GM18519 (cell line): ENCODE data around the gene MAN1B1.
"Not testable (repeated sequence)": the region's sequence is repeated elsewhere in the genome, so short reads cannot be mapped to it uniquely, and the experiment has no call there.

ENCODE experiments used
- ATAC-seq: cut with Tn5 transposase; IDR thresholded peaks from one replicate; pipeline ENCODE4 v1.9.1; 2021; ENCODE audit warnings: mild to moderate bottlenecking, moderate library complexity; ENCODE audit not compliant: unreplicated experiment, low FRiP score

MAN1B1 gene

DNA sequence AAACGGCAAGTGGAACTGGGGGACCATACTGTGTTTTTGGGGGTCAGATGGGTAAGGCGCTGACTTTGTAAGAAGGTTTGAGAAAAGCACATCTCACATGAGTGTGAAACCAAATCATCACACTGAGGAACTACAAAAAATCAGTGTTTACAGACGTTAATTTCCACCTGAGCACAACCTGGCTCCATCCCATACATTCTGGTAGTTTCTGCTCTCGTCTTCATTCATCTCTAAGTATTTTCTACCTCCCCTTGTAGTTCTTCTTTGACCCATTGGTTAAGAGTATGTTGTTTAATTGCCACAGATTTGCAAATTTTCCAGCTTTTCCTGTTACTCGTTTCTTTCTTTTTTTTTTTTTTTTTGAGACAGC lies 36.7 kb downstream of the MAN1B1 start:
- peak; percentile 41 for ATAC-seq

DNA sequence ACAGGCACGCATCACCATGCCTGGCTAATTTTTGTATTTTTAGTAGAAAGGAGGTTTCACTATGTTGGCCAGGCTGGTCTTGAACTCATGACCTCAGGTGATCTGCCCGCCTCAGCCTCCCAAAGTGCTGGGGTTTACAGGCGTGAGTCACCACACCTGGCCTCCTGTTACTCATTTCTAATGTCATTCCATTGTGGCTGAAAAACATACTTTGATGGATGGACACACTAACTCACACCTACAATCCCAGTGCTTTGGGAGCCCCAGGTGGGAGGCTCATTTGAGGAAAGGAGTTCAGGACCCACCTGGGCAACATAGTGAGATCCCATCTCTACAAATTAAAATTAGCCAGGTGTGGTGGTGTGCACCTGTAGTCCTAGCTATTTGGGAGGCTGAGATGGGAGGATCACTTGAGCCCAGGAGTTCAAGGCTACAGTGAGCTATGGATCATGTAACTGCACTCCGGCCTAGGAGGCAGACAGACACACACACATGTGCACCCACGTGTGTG lies 37.2 kb downstream of the MAN1B1 start:
- ATAC-seq, result not testable (repeated sequence)

DNA sequence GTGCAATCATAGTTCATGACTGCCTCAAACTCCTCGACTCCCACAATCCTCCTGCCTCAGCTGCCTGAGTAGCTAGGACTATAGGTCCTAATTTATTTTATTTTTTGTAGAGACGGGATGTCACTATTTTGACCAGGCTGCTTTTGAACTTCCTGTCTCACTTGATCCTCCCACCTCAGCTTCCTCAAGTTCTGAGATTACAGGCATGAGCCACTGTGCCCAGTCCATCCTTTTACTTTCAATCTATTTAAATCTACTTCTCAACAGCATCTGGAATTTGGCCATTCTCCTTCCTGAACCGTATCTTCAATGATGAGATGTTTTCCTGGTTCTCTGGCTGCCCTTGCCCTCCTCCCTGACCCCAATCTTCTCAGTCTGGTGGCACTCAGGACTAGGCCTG lies 40.0 kb downstream of the MAN1B1 start:
- ATAC-seq, result no peak

GRCh38 chr9:137127301-137128157 lies 40.7 kb downstream of the MAN1B1 start:
- no peak for ATAC-seq

- ATAC-seq, result no peak
These were observed 41.5 kb downstream of the MAN1B1 start for GRCh38 chr9:137128158-137128861.

GRCh38 chr9:137128862-137129455 lies 42.2 kb downstream of the MAN1B1 start:
- ATAC-seq, result peak; percentile 7

- ATAC-seq, result peak; percentile 70
These were observed 42.8 kb downstream of the MAN1B1 start for GRCh38 chr9:137129456-137130175.

DNA sequence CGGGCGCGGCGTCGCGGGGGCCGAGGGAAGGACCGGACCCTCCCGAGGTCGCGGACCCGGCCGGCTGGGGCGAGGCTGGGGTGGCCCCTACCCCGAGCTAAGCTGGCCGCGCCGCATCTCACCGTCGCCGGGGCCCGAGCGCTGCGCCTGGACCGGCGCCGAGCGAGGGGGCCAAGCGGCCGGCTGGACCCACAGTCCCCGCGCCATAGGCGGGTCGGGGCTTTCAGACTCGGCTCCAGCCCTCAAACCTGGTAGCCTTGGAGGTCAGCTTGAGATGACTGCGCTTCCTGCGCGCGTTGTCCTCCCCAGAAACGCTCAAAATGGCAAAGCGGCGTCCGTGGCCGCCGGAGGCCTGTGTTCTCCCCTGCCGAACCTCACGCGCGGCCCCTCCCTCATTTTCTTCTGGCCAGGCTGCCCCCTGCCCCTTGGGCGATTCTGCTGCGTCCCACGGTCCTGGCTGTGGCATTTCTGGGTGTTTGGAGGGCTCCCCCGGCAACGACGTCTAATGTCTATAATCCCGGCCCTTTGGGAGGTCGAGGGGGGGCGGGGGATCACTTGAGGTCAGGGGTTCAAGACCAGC lies 43.5 kb downstream of the MAN1B1 start:
- ATAC-seq, result peak; percentile 9

GRCh38 chr9:137134191-137134590 lies 47.4 kb downstream of the MAN1B1 start:
- ATAC-seq, result no peak

GRCh38 chr9:137135154-137135553 lies 48.4 kb downstream of the MAN1B1 start:
- not testable (repeated sequence) for ATAC-seq

DNA sequence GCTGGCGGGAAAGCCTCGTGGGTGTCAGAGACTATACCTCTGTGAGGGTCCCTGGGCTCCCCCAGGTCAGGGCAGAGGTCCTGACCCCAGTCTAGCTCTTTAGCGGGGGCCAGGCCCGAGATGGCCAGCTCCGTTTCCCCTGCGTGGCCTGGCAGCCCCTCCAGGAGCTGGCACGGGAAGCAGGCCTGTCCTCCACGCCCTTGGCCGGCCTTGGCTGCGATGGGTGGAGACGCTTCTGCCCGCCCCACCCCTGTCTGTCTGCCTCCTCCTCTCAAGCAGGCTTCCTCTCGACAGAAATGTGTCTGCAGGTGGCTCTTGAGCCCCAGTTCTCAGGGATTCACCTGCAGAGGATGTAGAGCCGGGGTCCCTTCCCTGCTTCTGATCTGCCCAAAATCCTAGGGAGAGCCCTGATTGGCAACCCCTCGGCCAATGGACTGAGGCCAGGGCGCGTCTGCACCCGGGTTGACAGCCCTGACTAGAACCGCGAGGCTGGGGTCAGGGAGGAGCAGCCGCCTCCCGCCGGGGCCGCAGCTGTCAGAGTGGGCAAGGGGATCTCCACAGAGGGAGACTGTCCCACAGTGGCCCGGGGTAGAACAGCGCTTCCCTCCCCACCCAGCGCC lies 49.6 kb downstream of the MAN1B1 start:
- ATAC-seq, result no peak

DNA sequence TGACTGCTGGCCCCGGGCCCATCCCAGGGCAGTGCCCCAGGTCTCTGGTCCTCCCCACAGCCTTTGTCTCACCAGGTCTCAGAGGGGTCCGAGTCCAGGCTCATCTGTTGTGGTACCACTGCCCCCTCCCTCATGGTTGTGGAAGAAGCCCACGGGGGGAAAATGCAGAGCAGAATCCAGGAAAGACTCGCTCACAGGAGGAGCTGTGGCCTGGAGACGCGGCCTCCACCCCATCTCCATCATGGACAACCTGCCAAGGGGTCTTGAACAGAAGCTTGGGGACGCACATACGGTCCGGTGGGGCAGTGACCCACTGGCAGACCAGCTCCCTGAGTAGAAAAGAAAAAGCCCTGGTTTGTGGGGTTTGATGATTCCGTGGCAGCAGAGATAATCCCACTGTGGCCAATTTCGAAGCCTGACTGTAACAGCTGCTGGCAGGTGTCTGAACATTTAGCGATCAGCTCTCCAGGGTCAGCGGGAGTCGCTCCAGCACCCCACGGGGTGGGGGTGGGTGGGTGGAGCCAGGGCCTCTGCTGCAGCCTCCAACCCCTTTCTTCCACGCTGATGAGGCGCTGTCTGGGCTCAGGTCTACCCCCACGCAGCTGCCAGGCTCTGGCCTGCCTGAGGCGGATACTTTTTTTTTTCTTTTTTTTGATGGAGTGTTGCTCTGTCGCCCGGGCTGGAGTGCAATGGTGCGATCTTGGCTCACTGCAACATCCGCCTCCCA lies 50.3 kb downstream of the MAN1B1 start:
- ATAC-seq, result no peak

DNA sequence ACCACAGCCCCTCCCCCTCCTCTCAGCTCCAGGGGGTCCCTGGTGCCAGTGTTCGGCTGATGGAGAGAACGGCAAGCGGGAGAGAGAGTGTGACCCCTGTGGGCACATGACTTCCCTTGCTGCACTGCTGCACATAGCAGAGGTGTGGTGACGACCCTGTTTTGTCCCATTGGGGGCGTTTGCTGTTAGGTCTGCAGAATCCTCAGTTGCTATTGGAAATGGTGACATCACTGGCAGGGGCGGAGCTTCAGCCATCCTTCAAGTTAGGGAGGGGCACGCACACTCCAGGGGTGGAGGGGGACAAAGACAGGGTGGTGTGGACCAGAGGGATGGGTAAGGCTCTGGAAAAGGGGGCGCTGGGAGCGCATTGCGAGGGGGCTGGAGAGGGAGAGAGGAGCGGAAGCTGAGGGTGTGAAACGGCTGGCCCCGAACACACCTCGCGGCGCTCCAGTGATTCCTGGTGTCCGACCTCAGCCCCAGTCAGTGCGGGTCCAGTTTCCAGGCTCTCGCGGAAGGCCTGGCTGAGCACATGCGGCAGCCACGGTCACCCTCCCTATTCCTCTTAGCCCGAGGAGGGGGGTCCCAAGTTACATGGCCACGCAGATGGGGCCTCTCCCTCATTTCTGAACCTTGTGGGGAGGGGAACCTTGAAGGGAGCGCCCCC lies 51.4 kb downstream of the MAN1B1 start:
- no peak for ATAC-seq

DNA sequence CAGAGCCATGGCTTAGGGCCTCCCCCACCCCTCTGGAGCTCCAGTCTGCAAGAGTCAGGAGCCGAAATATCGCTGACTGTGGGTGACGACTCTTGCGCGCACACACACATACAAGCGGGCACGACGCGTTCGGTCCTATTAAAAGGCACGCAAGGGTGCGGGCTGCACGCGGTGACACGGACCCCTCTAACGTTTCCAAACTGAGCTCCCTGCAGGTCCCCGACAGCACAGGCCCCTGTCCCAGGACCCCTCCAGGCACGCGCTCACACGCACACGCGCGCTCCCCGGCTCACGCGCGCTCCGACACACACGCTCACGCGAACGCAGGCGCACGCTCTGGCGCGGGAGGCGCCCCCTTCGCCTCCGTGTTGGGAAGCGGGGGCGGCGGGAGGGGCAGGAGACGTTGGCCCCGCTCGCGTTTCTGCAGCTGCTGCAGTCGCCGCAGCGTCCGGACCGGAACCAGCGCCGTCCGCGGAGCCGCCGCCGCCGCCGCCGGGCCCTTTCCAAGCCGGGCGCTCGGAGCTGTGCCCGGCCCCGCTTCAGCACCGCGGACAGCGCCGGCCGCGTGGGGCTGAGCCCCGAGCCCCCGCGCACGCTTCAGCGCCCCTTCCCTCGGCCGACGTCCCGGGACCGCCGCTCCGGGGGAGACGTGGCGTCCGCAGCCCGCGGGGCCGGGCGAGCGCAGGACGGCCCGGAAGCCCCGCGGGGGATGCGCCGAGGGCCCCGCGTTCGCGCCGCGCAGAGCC lies 52.1 kb downstream of the MAN1B1 start, which contains the start of gene GRIN1:
TSS of gene GRIN1 (plus strand) at position 433 of the 746 bp plus-strand sequence. CDS start 333 bp downstream, outside the sequence.
- ATAC-seq, result no peak

GRCh38 chr9:137139468-137140150 lies 52.8 kb downstream of the MAN1B1 start:
- no peak for ATAC-seq

DNA sequence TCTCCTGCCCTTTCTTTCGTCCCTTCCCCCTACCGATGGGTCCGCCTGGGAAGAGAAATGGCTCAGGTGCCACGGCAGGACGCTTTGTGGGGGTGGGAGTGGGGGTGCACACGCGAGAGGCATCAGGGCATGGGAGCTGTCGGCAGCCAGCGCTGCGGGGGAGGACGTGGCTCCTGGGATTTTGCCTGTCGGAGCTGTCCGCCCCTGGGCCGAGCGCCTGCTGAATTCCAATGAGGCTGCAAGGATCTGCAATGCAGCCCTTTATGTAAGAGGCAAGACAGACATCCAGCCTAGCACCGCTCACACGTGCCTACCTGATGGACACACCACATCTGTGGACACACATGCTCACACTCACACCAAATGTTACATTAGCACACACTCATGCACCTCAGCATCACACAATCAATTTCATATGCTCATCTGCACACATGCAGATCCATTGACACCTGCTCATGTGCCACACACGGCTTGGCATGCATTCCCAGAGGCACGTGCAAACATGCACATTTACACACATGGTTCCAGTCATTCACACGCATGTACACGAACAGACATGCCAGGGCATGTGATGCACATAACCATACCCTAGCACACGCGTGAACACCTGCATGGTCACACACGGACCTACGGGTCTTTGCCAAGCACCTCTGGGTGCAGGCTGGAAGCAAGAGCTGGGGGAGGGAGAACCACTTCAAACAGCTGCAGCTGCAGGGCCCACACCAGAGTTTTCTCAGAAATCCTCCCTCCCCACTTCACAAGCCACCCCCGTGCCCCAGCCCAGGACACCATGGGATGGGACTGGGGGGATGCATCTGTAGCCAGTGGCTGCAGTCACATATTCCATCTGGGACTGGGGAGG lies 53.6 kb downstream of the MAN1B1 start:
- no peak for ATAC-seq
